IPS-18c (cell line): ENCODE measurements around the gene GRIN2C.

Experiments
- H3K4me3 ChIP-seq: 2 replicates; pipeline ENCODE4 v1.7.0; 2013; ENCODE audit warnings: low read depth, mild to moderate bottlenecking, low read length, moderate library complexity; ENCODE audit not compliant: insufficient read depth
- H3K9me3 ChIP-seq: one replicate; pipeline ENCODE4 v1.6.1; 2013; ENCODE audit warnings: mild to moderate bottlenecking, low read length, moderate library complexity; ENCODE audit not compliant: control insufficient read depth, insufficient read depth

Gene GRIN2C

DNA sequence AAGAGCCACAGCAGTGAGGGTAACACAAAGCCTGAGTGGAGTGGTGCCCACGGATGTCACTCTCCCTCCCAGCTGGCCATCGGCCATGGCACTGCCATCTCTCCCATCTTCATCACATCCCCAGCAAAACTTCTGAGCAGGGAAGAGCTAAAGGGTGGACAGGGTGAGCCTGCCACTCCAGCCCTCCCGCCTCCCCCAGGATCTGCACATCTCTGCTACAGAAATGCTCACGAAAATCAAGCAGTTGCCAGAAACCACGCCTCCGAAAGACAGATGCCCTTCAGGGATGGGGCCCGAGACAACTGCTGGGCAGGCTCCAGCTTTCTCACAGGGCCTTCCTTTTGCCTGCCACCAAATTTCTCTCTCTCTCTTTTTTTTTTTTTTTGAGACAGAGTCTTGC lies 3.6 kb downstream of the GRIN2C start:
- peaks cover 6% of the 10 kb centered on the region for H3K9me3 ChIP-seq

DNA sequence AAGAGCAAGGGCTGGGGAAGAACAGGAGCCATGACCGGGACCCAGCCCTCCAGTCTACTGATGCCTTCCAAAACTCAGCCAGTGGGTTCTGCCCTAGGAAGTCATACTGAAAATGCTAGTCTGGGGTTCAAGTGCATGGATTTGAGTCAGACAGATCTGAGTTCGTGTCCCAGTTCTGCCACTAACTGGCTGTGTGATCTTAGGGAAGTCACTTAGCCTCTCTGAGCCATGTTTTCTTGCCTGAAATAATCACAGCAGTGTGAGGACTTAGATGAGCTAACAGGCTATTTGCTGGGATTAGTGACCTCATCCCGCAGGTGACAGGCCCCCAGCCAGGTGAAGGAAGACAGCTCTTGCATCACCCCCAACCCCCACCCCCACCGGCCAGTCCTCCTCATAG lies 4.4 kb downstream of the GRIN2C start:
- Histone ChIP-seq H3K4me3 (no peak overlapping the region), H3K9me3 (peaks cover 6% of the 10 kb centered on the region)

More for the DNA sequence above, 3.6 kb downstream of the GRIN2C start:
- no peak overlapping the region for H3K4me3 ChIP-seq

GRCh38 chr17:74854792-74855191 lies 4.9 kb downstream of the GRIN2C start:
- H3K4me3 ChIP-seq, result no peak overlapping the region
- peaks cover 6% of the 10 kb centered on the region for H3K9me3 ChIP-seq

GRCh38 chr17:74853669-74854068 lies 6.0 kb downstream of the GRIN2C start:
- no peak overlapping the region for H3K4me3 ChIP-seq
- peaks cover 6% of the 10 kb centered on the region for H3K9me3 ChIP-seq

DNA sequence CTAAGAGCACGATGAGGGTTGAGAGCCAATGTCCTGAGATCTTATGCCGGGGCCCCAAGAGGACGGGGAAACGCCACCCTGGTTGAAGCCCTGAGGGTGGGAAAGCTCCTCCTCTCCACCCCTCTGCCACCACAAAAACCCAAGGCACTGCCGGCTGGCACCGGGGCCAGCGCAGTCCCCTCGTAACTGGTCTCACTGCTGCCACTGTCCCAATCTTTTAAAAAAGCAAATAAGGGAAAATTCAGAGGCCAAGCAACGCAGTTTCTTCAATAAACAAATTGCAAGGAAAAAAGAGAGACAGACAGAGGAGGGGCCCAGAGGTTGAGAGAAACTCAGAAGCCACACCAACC lies 6.7 kb downstream of the GRIN2C start:
- H3K4me3 ChIP-seq, result peak overlapping the region; percentile 59
- peaks cover 6% of the 10 kb centered on the region for H3K9me3 ChIP-seq

GRCh38 chr17:74852237-74853047 lies 7.2 kb downstream of the GRIN2C start:
- peak overlapping the region; percentile 59 for H3K4me3 ChIP-seq
- H3K9me3 ChIP-seq, result peaks cover 6% of the 10 kb centered on the region

- H3K4me3 ChIP-seq, result no peak overlapping the region; the same call in 1 of the 2 replicates
- H3K9me3 ChIP-seq, result peaks cover 6% of the 10 kb centered on the region
These were observed 8.0 kb downstream of the GRIN2C start for GRCh38 chr17:74851612-74852236.

- H3K4me3 ChIP-seq, result no peak overlapping the region
These were observed 8.8 kb downstream of the GRIN2C start for GRCh38 chr17:74850914-74851313.

DNA sequence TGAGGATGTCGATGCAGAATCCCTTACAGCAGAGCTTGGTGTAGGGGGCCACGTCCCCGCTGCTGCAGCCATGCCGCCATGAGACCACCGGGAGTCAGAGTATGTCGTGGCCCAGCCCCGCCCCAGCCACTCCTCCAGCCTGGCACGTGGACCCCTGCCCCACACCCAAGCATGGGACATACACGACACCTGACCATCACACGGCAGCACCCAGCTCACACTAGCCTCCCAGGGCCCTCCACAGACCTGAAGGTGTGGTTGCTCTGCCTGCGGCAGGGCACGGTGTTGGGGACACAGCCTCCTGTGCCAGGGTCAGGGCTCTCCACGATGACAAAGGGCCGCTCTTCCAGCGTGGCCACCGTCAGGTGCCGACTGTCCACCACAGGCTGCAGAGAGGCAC lies 9.4 kb downstream of the GRIN2C start:
- Histone ChIP-seq H3K4me3 (no peak overlapping the region), H3K9me3 (peaks cover 6% of the 10 kb centered on the region)

More at GRCh38 chr17:74850914-74851313, 8.8 kb downstream of the GRIN2C start:
- peaks cover 6% of the 10 kb centered on the region for H3K9me3 ChIP-seq

DNA sequence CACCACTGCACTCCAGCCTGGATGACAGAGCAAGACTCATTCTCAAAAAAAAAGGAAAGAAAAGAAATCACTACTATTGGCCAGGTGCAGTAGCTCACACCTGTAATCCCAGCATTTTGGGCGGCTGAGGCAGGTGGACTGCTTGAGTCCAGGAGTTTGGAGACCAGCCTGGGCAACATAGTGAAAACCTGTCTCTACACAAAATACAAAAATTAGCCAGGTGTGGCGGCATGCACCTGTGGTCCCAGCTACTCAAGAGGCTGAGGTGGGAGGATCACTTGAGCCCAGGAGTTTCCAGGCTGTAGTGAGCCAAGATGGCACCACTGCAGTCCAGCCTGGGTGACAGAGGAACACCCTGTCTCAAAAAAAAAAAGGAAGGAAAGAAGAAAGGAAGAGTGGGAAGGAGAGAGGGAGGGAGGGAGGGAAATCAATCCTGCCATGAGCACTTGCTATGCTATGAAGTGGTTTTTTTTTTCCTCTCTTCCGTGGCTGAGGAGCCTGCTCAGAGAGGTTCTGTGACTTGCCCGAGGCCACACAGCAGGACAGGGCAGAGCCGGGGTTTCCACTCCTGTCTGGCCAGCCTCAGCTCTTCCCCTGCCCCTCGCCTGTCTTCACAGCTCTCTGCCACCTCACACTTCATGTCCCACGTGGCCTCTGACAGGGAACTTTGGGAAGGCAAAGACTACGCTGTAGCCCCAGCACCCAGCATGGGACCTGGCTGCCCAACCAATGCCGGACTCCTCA lies 10.9 kb downstream of the GRIN2C start:
- no peak overlapping the region for H3K4me3 ChIP-seq
- peaks cover 6% of the 10 kb centered on the region for H3K9me3 ChIP-seq

DNA sequence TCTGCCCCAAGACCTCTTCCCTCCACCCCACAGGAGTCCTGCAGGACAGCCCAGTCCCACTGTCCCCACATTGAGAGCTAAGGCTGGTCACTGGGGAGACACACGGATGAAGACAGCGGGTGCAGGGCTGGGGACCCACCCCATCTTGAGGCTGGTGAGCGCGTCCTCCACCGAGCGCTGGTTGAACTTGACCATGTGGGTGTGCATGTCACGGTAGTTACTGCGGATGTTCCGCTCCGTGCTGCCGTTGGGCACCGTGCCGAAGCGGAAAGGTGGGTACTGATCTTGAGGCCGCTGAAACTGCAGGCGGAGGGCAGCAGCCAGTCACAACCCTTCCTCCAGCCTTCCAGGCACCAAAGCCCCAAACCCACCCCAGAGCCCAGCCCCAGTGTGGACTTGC lies 13.1 kb downstream of the GRIN2C start:
- no peaks in the 10 kb centered on the region for H3K9me3 ChIP-seq
- no peak overlapping the region for H3K4me3 ChIP-seq

DNA sequence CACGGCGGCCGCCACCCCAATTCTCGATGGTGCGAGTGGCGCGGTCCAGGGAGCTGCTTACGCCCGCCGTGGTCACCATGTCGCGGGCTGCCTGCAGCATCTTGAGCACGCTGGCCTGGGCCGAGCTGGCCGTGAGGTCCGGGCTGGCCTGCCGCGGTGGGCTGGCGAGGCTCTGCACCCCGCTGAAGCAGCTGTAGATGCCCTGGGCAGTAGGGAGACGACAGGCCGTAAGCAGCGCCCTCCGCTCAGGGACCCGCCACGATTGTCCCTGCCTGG lies 16.4 kb downstream of the GRIN2C start:
- Histone ChIP-seq H3K4me3 (peak overlapping the region; percentile 24; the same call in 1 of the 2 replicates), H3K9me3 (no peaks in the 10 kb centered on the region)

DNA sequence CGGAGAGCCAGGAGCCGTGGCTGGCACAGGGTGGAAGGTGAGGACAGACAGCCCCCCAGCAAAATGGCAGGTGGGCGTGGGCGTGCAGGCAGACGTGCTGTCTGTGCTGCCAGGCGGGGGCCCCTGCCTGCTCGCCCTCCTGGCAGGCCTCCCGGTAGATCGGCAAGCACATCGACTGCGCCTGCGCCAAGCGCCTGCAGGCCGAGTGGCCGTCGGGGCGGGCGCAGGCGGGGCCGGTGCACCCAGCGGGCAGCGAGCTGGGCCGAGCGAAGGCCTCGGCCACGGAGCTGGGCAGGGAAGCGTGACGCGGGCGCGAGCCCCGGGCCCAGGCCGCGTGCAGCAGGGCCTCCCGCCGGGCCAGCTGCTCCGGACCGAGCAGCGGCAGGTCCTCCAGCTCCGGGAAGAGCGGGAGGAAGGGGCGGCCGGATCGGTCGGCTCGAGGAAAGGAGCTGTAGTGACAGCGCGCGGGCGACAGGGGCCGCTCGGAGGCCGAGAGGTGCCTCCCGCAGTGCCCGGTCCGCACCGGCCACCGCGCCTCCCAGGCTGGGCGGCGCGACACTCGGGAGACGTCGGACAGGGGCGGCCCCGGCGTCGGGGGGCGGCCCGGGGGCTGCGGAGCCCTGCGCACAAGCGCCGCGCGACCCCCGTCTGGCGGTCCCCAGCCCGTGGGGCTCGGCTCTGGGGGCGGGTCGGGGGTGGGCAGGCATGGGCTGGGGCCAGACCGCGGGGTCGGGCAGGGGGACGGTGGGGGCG lies 16.9 kb downstream of the GRIN2C start:
- H3K4me3 ChIP-seq, result peak overlapping the region; percentile 46; the same call in 1 of the 2 replicates
- no peaks in the 10 kb centered on the region for H3K9me3 ChIP-seq

DNA sequence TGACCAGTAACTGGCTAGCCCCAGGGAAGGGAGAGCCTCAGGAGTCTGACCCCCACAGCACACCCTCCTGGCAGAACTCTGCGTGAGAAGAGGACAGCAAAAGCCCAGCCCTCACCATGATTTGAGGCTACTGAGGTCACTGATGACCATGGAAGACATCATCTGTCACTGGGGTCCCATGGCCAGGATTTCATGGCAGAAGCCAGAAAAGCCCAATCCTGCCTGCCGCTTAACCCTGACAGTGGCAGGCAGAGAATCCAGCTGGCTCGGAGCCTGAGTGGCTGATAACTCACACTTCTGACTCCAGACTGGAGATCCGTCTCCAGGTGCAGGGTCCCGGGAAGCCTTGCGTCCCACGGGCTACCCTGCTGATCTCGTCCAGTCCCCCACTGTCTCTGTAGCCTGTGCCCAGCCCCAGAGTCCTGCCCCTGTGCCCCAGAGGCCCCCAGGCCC lies 17.5 kb downstream of the GRIN2C start:
- Histone ChIP-seq H3K4me3 (peak overlapping the region; percentile 15; the same call in 1 of the 2 replicates), H3K9me3 (no peaks in the 10 kb centered on the region)

- no peaks in the 10 kb centered on the region for H3K9me3 ChIP-seq
- H3K4me3 ChIP-seq, result no peak overlapping the region
These were observed 18.6 kb downstream of the GRIN2C start for GRCh38 chr17:74840989-74841666.

GRCh38 chr17:74839990-74840852 lies 19.5 kb downstream of the GRIN2C start:
- Histone ChIP-seq H3K9me3 (no peaks in the 10 kb centered on the region), H3K4me3 (no peak overlapping the region)
